Measurements from ENCODE around the gene HSDL1. TPM values are rescaled to one million over a fixed set of nuclear protein-coding genes. Genes with fewer than 3 reads are reported as not detected.

The HSDL1 gene
- 22.1 and 28.3 TPM in 2 replicates for total RNA-seq

GRCh38 chr16:84144859-84145639 lies at the start of gene HSDL1, which contains the start of gene DNAAF1:
Gene HSDL1, minus strand, starts transcription at chr16:84145177. Its CDS starts 13,856 bp downstream, at chr16:84131321.
Gene DNAAF1, plus strand, starts transcription at chr16:84145308. Its CDS starts 133 bp downstream, at chr16:84145441.

GRCh38 chr16:84190731-84191388 lies 45.9 kb upstream of the HSDL1 start, which contains the start of gene ADAD2:
Gene ADAD2, plus strand, starts transcription at chr16:84191157. Its CDS starts 74 bp downstream, at chr16:84191231.

DNA sequence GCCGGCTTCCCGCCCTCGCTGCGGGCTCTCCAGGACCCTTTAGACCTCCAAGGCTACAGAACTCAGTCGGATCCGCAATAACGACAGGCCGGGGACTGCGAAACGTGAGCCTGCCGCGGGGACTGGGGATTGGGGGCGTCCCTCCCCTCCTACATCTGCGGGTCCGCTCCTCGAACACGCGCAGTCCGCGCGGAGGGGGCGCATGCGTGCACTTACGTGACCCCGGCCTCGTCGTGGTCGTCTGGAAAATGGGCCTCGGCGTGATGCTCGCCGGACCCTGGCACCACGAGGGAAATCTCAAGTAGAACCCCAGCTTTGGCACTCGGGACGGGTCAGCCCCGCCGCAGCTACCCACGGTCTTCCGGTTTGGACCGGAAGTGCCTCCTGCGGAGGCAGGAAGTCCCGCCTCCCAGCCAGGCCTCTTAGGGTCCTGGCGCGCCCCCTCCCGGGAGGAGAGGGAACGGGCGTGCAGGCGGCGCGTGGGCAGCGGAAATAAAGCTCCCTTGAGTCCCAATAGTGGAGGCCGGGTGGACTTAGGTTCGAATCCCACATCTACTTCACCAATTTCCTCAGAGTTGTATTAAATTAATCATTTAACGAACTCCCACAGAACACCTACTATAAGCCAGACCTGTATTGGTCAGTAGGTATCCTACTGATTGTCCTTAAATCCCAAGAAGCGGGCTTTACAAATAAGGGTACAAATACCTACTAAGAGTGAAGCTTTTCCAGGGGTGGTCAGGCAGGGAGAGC lies 41.9 kb upstream of the HSDL1 start, which contains the start of gene TAF1C:
Gene TAF1C (minus strand): TSS at position 373 of the 753 bp plus-strand sequence. CDS start 2,069 bp downstream, outside the sequence.

GRCh38 chr16:84116720-84117493 lies 28.1 kb downstream of the HSDL1 start, which contains the start of gene MBTPS1:
Gene MBTPS1, minus strand, starts transcription at chr16:84116942. Its CDS starts 15,159 bp downstream, at chr16:84101783.

Other genes starting within 250 kb of the HSDL1 start
- 2.0 and 3.2 TPM in 2 replicates for gene MLYCD, start 246.1 kb downstream of the HSDL1 start, total RNA-seq
- 1.1 and 1.7 TPM in 2 replicates for gene OSGIN1, start 191.9 kb downstream of the HSDL1 start, total RNA-seq
- gene NECAB2, start 176.9 kb downstream of the HSDL1 start, total RNA-seq, result 0.18 TPM in 1 of 2 replicates, not detected in the other
- not detected in 2 replicates for gene SLC38A8, start 102.4 kb downstream of the HSDL1 start, total RNA-seq
- 96.5 and 105 TPM in 2 replicates for gene MBTPS1, start 28.2 kb downstream of the HSDL1 start, total RNA-seq
- gene DNAAF1, start 131 bp upstream of the HSDL1 start, total RNA-seq, result 0.09 TPM in 1 of 2 replicates, not detected in the other
- gene TAF1C, start 41.9 kb upstream of the HSDL1 start, total RNA-seq, result 15.7 and 23.1 TPM in 2 replicates
- under 0.01 and 0.18 TPM in 2 replicates for gene ADAD2, start 46.0 kb upstream of the HSDL1 start, total RNA-seq
- gene KCNG4, start 94.8 kb upstream of the HSDL1 start, total RNA-seq, result not detected in 2 replicates
- gene WFDC1, start 149.7 kb upstream of the HSDL1 start, total RNA-seq, result not detected in 2 replicates
- not detected in 2 replicates for gene ATP2C2, start 223.4 kb upstream of the HSDL1 start, total RNA-seq

All from endothelial cell of coronary artery (primary cell).